A549 (cell line): ENCODE data around the gene PDGFA. TPM values are rescaled to one million over a fixed set of nuclear protein-coding genes. Genes with fewer than 3 reads are reported as not detected.

Source experiments
- ATAC-seq, 2 experiments: fragments of 200-7000 bp in 1 of 2; fragments of >200 bp in 1 of 2; cut with Nextera tagmentation in 1 of 2; cut with Tn5 transposase in 1 of 2; 3 replicates each; pipeline versions ENCODE4 v1.8.0 to v1.9.1; 2018 to 2020; ENCODE audit warnings: mild to moderate bottlenecking in 1 of 2, moderate library complexity in 1 of 2
- CTCF ChIA-PET: fragments of 300-600 bp; sonication (Branson Sonifier 250); formaldehyde crosslinking; extraction: SDS; loops from one replicate; lab custom pipeline; 2021; ENCODE audit warnings: antibody characterized with exemption, inconsistent platforms; lab: Yijun Ruan, JAX
- POLR2A ChIA-PET: fragments of 350-600 bp; formaldehyde crosslinking; extraction: SDS; loops from one replicate; lab custom pipeline; 2021; ENCODE audit warnings: antibody characterized with exemption, inconsistent platforms; lab: Yijun Ruan, JAX
- DNase-seq, 2 experiments: peaks; one replicate each; pipeline versions ENCODE4 v3.0.0 to v3.0.0-alpha.2; 2011 to 2016; ENCODE audit warnings: low read depth in 1 of 2, low spot score in 1 of 2
- FAIRE-seq: peaks from 2 replicates; lab custom pipeline; 2011; peaks lifted over from hg19 to GRCh38; lab: Jason Lieb, UNC
- H3K27ac ChIP-seq, 2 experiments: fragments of >200 bp; sonication (Bioruptor Twin); formaldehyde crosslinking; 3 replicates each; pipeline ENCODE4 v1.5.1; 2016 to 2017
- H3K4me1 ChIP-seq: fragments of >200 bp; sonication (Bioruptor Twin); formaldehyde crosslinking; 3 replicates; pipeline ENCODE4 v1.6.1; 2016
- H3K4me2 ChIP-seq: fragments of >200 bp; sonication (Bioruptor Twin); formaldehyde crosslinking; 3 replicates; pipeline ENCODE4 v1.6.1; 2016
- H3K4me3 ChIP-seq: fragments of >200 bp; sonication (Bioruptor Twin); formaldehyde crosslinking; 3 replicates; pipeline ENCODE4 v1.5.1; 2016
- H3K9me3 ChIP-seq: fragments of >200 bp; sonication (Bioruptor Twin); formaldehyde crosslinking; 3 replicates; pipeline ENCODE4 v1.6.1; 2016
- CBX2 ChIP-seq: fragments of 200-600 bp; sonication (generic); IDR thresholded peaks from 2 replicates; pipeline ENCODE4 v1.6.1; 2016; ENCODE audit warnings: low read depth, mild to moderate bottlenecking, borderline replicate concordance
- CEBPB ChIP-seq, 2 experiments: fragments of >200 bp in 1 of 2; sonication (Bioruptor Twin) in 1 of 2; formaldehyde crosslinking in 1 of 2; IDR thresholded peaks; 2 replicates each; pipeline ENCODE4 v1.6.1; 2012 to 2016
- EHMT2 ChIP-seq: fragments of 200-600 bp; sonication (generic); IDR thresholded peaks from 2 replicates; pipeline ENCODE4 v1.6.1; 2016; ENCODE audit warnings: antibody characterized with exemption, low read depth, mild to moderate bottlenecking, moderate library complexity
- FOSB ChIP-seq: fragments of 250-450 bp; sonication (Bioruptor Pico); IDR thresholded peaks from 2 replicates; pipeline ENCODE4 v1.5.0; 2020; ENCODE audit warnings: mild to moderate bottlenecking, moderate library complexity
- FOXS1 ChIP-seq: fragments of 250-450 bp; sonication (Bioruptor Pico); IDR thresholded peaks from 2 replicates; pipeline ENCODE4 v1.5.0; 2020; ENCODE audit warnings: mild to moderate bottlenecking, moderate library complexity
- GATA3 ChIP-seq: IDR thresholded peaks from 2 replicates; pipeline ENCODE4 v1.6.1; 2012; ENCODE audit warnings: borderline replicate concordance
- HDAC2 ChIP-seq: fragments of 200-600 bp; sonication (generic); IDR thresholded peaks from 2 replicates; pipeline ENCODE4 v1.6.1; 2016
- HEYL ChIP-seq: fragments of 250-450 bp; sonication (Bioruptor Pico); IDR thresholded peaks from 2 replicates; pipeline ENCODE4 v1.8.0; 2021; ENCODE audit warnings: mild to moderate bottlenecking, moderate library complexity
- HOXB13 ChIP-seq: fragments of 250-450 bp; sonication (Bioruptor Pico); IDR thresholded peaks from 2 replicates; pipeline ENCODE4 v1.5.0; 2020; ENCODE audit warnings: low read depth, mild to moderate bottlenecking, moderate library complexity
- KDM1A ChIP-seq: fragments of 200-600 bp; sonication (generic); IDR thresholded peaks from 2 replicates; pipeline ENCODE4 v1.6.1; 2016; ENCODE audit warnings: low read depth, mild to moderate bottlenecking
- KDM5A ChIP-seq: fragments of 200-600 bp; sonication (generic); IDR thresholded peaks from 2 replicates; pipeline ENCODE4 v1.6.1; 2016; ENCODE audit warnings: antibody characterized with exemption, mild to moderate bottlenecking
- NFE2L2 ChIP-seq: fragments of 150-350 bp; conservative IDR thresholded peaks from 2 replicates; pipeline ENCODE4 v1.6.1; 2014; ENCODE audit warnings: low read length
- NPAS2 ChIP-seq: fragments of 250-450 bp; sonication (Bioruptor Pico); IDR thresholded peaks from 2 replicates; pipeline ENCODE4 v1.8.0; 2022; ENCODE audit warnings: mild to moderate bottlenecking, moderate library complexity, borderline replicate concordance
- POLR2A ChIP-seq: IDR thresholded peaks from 2 replicates; pipeline ENCODE4 v1.6.1; 2012; ENCODE audit warnings: mild to moderate bottlenecking, low read length
- RCOR1 ChIP-seq: fragments of 150-350 bp; IDR thresholded peaks from 2 replicates; pipeline ENCODE4 v1.6.1; 2014; ENCODE audit warnings: antibody characterized with exemption, low read length, low read depth
- SMC3 ChIP-seq: fragments of >200 bp; sonication (Bioruptor Twin); formaldehyde crosslinking; IDR thresholded peaks from 3 replicates; pipeline ENCODE4 v1.6.1; 2018; ENCODE audit warnings: inconsistent platforms
- TP53 ChIP-seq: fragments of 250-450 bp; sonication (Bioruptor Pico); IDR thresholded peaks from 2 replicates; pipeline ENCODE4 v1.5.0; 2021; ENCODE audit warnings: mild to moderate bottlenecking, moderate library complexity
- USF2 ChIP-seq: fragments of 450-650 bp; IDR thresholded peaks from 2 replicates; pipeline ENCODE4 v1.6.1; 2014; ENCODE audit warnings: antibody characterized with exemption
- ZC3H11A ChIP-seq: fragments of 450-650 bp; IDR thresholded peaks from 2 replicates; pipeline ENCODE4 v1.6.1; 2014; ENCODE audit warnings: antibody characterized with exemption, mild to moderate bottlenecking
- ZFP36 ChIP-seq: fragments of 450-650 bp; IDR thresholded peaks from 2 replicates; pipeline ENCODE4 v1.6.1; 2014; ENCODE audit warnings: borderline replicate concordance; ENCODE audit not compliant: partially characterized antibody
- WGBS: methylation state at CpG from one replicate; pipeline ENCODE4 v1.1.6; 2017; ENCODE audit errors: missing lambda C conversion rate; 5-methylcytosine and 5-hydroxymethylcytosine counted together
- polyA plus RNA-seq, 4 experiments: library from polyadenylated mRNA; depleted of rRNA in 3 of 4; stranded (reverse); fragments of >200 nt; fragmentation: RNase III in 1 of 4; extraction: RNeasy Plus Mini Kit Qiagen cat#74134 plus additional on column Dnase treatment in 1 of 4; gene quantifications; 2 replicates in 3 of 4; 3 replicates in 1 of 4; pipeline ENCODE4 v1.2.3, GENCODE V29; 2011 to 2017
- TF ChIP-seq, protein P1 (sequence below): fragments of 200-600 bp; sonication (generic); IDR thresholded peaks from 2 replicates; pipeline ENCODE4 v1.6.1; 2016; ENCODE audit warnings: antibody characterized with exemption, mild to moderate bottlenecking, moderate library complexity

Gene PDGFA
- polyA plus RNA-seq, 2 of the 4 experiments (the other 2 are of a cell fraction): 12.8 to 14.9 TPM

- no peak overlapping the region for H3K4me2 ChIP-seq
- DNase-seq: peak in 1 of 2 experiments; percentile 74
- POLR2A ChIA-PET: no interaction called here
- FAIRE-seq: no peak
- CTCF ChIA-PET: no interaction called here
- H3K4me3 ChIP-seq: no peak overlapping the region
- H3K9me3 ChIP-seq: no peaks in the 10 kb centered on the region
- no peak overlapping the region for H3K27ac ChIP-seq
- 32% methylated on average over 7 of the region's 31 CpGs for WGBS
- ATAC-seq: 0 out of 6 replicates have a peak, but pooled peaks of 1 of the 2 experiments have one; percentile 27
- TF ChIP-seq, protein P1, sequence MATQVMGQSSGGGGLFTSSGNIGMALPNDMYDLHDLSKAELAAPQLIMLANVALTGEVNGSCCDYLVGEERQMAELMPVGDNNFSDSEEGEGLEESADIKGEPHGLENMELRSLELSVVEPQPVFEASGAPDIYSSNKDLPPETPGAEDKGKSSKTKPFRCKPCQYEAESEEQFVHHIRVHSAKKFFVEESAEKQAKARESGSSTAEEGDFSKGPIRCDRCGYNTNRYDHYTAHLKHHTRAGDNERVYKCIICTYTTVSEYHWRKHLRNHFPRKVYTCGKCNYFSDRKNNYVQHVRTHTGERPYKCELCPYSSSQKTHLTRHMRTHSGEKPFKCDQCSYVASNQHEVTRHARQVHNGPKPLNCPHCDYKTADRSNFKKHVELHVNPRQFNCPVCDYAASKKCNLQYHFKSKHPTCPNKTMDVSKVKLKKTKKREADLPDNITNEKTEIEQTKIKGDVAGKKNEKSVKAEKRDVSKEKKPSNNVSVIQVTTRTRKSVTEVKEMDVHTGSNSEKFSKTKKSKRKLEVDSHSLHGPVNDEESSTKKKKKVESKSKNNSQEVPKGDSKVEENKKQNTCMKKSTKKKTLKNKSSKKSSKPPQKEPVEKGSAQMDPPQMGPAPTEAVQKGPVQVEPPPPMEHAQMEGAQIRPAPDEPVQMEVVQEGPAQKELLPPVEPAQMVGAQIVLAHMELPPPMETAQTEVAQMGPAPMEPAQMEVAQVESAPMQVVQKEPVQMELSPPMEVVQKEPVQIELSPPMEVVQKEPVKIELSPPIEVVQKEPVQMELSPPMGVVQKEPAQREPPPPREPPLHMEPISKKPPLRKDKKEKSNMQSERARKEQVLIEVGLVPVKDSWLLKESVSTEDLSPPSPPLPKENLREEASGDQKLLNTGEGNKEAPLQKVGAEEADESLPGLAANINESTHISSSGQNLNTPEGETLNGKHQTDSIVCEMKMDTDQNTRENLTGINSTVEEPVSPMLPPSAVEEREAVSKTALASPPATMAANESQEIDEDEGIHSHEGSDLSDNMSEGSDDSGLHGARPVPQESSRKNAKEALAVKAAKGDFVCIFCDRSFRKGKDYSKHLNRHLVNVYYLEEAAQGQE: no peak
- no peak for TF ChIP-seq EHMT2
- TF ChIP-seq RCOR1: no peak
- TF ChIP-seq ZFP36: no peak
- no peak for TF ChIP-seq TP53 (CRISPR knock-in tag)
- TF ChIP-seq HEYL: no peak
- no peak for TF ChIP-seq CBX2
- no peak for TF ChIP-seq FOSB (CRISPR knock-in tag)
- no peak for TF ChIP-seq CEBPB (IDR thresholded peaks at IDR 0.05)
- no peak for TF ChIP-seq KDM5A
- no peak for TF ChIP-seq HOXB13 (CRISPR knock-in tag)
- TF ChIP-seq POLR2A: no peak
- no peak for TF ChIP-seq FOXS1 (CRISPR knock-in tag)
- TF ChIP-seq HDAC2: no peak
- no peak for TF ChIP-seq ZC3H11A
- H3K4me1 ChIP-seq: no peaks in the 10 kb centered on the region
Observed at GRCh38 chr7:494259-494687, 25.4 kb downstream of the PDGFA start.

DNA sequence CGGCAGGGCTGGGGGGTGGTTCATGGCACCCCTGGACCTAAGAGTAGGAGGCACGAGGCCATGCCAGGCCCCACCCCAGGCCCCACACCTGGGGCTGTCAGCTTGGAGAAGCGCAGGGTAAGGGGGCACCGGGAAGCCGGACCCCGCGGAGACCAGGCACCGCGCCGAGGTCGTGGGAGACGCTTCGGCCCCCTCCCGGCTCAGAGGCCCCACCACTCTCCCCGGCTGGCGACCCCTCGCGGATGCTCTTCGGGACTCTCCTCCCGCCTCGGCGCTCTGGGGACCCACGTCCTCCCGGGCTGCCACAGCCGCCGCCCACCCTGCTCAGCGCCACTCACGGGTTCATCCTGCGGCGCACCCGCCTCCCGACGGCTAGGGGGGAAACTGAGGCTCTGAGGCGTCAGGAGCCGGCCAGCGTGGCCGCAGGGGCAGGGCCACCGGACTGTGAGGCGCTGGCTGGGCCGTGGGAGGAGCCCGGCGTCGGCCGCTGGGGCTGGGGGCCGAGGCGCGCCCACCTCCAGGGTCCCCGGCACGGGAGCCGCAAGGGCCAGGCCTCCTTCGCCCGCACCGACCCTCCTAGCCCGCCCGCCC, 25.9 kb downstream of the PDGFA start:
- ATAC-seq (no peak), FAIRE-seq (no peak), DNase-seq (no peak)
- 87% methylated on average over 26 of the region's 55 CpGs for WGBS
- Histone ChIP-seq H3K4me3 (no peak overlapping the region), H3K9me3 (no peaks in the 10 kb centered on the region), H3K27ac (no peak overlapping the region), H3K4me1 (no peaks in the 10 kb centered on the region), H3K4me2 (no peak overlapping the region)
- ChIA-PET POLR2A (no interaction called here), CTCF (no interaction called here)
- no peak for TF ChIP-seq GATA3
- TF ChIP-seq NFE2L2: no peak
- TF ChIP-seq USF2: no peak

DNA sequence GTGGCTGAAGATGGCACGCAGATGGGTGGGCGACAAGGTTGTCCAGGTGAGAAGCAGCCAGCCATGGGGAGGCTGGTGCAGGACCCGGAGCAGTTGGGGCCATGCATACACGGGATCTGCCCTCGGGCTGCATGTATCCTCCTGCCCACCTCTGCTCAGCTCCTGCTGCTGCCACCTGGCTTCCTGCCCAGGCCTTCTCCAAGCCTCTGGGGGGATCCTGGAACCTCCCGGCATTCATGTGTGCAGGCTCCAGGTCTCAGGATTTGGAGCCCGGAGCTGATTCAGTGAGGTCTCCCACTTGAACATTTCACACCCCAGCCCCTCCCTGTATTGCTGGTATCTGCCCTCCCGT, 27.0 kb downstream of the PDGFA start:
- FAIRE-seq: no peak
- no peak for ATAC-seq
- Histone ChIP-seq H3K4me2 (no peak overlapping the region), H3K9me3 (no peaks in the 10 kb centered on the region), H3K27ac (no peak overlapping the region), H3K4me3 (no peak overlapping the region), H3K4me1 (no peaks in the 10 kb centered on the region)
- ChIA-PET POLR2A (no interaction called here), CTCF (interaction anchor here (0.6 to 1.4 kb wide), 2 partner anchors 10 to 108 kb away, joined by 3 read pairs; no protein-coding TSS in a partner anchor)
- 72% methylated on average over 8 of the region's 8 CpGs for WGBS
- TF ChIP-seq SMC3 (no peak), ZFP36 (no peak), NPAS2 (no peak), KDM1A (no peak)
- no peak for DNase-seq
